T-helper 1 cell treated with Interleukin-12 subunit alpha and Interleukin-12 subunit beta and Interleukin-4 antibody, amounts not matched to agents 30 μg/mL and 1 μg/mL, for 36 hours (primary cell): ENCODE results near the gene RPP30.
A peak's percentile ranks its signal among the peaks of the same experiment; 100 is the strongest.
"Not testable (repeated sequence)": the region's sequence is repeated elsewhere in the genome, so short reads cannot be mapped to it uniquely, and the experiment has no call there.

ENCODE experiments used
- H3K27ac Mint-ChIP-seq: one replicate; pipeline ENCODE4 v1.8.0; 2021; ENCODE audit warnings: mild to moderate bottlenecking, mixed read lengths
- H3K27me3 Mint-ChIP-seq: one replicate; pipeline ENCODE4 v1.8.0; 2021; ENCODE audit warnings: low read depth, mixed read lengths
- H3K36me3 Mint-ChIP-seq: one replicate; pipeline ENCODE4 v1.8.0; 2021; ENCODE audit warnings: low read depth, mixed read lengths
- H3K4me1 Mint-ChIP-seq: one replicate; pipeline ENCODE4 v1.8.0; 2021; ENCODE audit warnings: low read depth, mixed read lengths
- H3K4me3 Mint-ChIP-seq: one replicate; pipeline ENCODE4 v1.8.0; 2021; ENCODE audit warnings: mild to moderate bottlenecking, moderate library complexity, mixed read lengths
- H3K9me3 Mint-ChIP-seq: one replicate; pipeline ENCODE4 v1.8.0; 2021; ENCODE audit warnings: mixed read lengths

Gene RPP30

DNA sequence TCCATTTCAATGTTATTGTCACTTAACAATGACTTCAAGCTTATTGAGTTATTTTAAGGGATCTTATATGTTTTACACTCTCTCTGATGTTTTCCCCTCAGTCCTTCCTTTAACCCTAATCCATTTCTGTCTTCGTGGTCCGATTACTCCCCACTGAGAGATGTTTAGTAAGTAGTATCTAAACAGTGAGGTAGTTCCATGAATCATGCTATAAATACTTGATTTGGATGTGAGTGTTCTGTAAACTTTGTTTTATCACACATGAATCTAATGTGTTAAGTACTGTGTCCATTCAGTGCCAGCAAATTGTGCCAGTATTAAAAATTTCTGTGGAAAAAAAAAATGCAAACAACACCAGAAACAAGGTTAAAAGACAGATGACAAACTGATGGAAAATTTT is 18.6 kb downstream of the RPP30 start:
- no peaks in the 10 kb centered on the region for H3K9me3 Mint-ChIP-seq

DNA sequence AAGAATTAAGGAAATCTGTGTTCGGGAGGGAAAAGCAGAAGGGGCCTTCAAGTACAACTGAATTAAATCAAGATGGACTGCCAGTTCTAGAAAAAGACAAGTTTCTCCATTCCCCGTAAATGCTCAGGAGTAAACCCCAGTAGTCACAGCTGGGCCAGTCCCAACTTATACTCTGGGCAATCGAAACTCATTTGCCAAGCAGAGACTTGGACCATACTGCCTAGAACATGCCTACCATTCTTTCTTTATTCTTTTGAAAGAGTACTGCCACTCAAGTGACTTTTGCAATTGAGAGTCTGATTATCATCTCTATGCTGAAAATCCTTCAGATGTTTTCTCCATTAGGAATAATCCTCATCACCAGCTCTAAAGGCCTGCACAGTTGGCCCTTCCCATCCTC is 21.4 kb downstream of the RPP30 start:
- peaks cover 8% of the 10 kb centered on the region for H3K4me1 Mint-ChIP-seq
- H3K36me3 Mint-ChIP-seq: peaks cover 40% of the 10 kb centered on the region
- H3K9me3 Mint-ChIP-seq: no peaks in the 10 kb centered on the region
- H3K27me3 Mint-ChIP-seq: no peaks in the 10 kb centered on the region
- no peak overlapping the region for H3K27ac Mint-ChIP-seq
- no peak overlapping the region for H3K4me3 Mint-ChIP-seq

More for the DNA sequence above, 18.6 kb downstream of the RPP30 start:
- Mint-ChIP-seq H3K27ac (no peak overlapping the region), H3K4me3 (no peak overlapping the region), H3K27me3 (no peaks in the 10 kb centered on the region), H3K4me1 (peaks cover 1% of the 10 kb centered on the region), H3K36me3 (peaks cover 50% of the 10 kb centered on the region)

DNA sequence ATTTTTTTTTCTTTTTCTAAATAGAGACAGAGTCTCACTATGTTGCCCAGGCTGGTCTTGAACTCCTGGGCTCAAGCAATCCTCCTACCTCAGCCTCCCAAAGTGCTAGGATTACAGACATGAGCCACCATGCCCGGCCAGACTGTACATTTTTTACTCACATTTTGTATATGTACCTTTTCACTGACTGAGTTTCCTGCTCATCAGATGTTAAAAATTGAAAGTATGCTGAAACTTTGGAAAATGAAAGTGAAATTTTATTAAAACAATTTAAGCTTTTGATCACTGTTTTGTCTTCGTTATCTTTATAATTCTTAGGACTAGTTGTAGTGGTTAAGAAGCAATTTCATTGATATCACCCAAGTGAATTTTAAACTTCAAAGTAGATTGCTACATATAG is 25.1 kb downstream of the RPP30 start:
- H3K4me3 Mint-ChIP-seq, H3K27me3 Mint-ChIP-seq, H3K4me1 Mint-ChIP-seq, H3K9me3 Mint-ChIP-seq: not testable (repeated sequence)
- Mint-ChIP-seq H3K36me3 (peaks cover 17% of the 10 kb centered on the region), H3K27ac (peak overlapping the region; percentile 46)

- Mint-ChIP-seq H3K27me3 (no peaks in the 10 kb centered on the region), H3K36me3 (peaks cover 4% of the 10 kb centered on the region), H3K4me1 (peaks cover 7% of the 10 kb centered on the region), H3K9me3 (no peaks in the 10 kb centered on the region), H3K27ac (no peak overlapping the region), H3K4me3 (no peak overlapping the region)
Measured at GRCh38 chr10:90905925-90906324, 34.2 kb downstream of the RPP30 start.

DNA sequence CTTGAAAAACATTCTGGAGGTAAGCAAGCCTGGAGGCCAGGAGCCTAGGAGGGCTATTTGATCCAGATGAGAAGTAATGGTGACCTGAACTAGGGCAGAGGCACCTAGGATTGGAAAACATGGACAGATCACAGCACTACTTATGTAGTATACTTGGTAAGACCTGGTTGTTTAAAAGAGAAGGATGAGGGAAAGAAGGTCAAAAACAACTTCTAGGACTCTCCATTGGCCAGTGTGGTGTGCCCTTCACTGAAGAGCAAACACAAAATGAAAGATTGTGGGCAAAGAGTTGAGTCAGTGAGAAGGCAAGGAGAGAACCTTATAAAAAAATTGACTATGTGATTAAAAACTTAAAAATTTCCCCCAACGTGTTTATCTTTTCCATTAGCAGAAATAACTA is 34.8 kb downstream of the RPP30 start:
- no peaks in the 10 kb centered on the region for H3K9me3 Mint-ChIP-seq
- H3K27me3 Mint-ChIP-seq: no peaks in the 10 kb centered on the region
- no peak overlapping the region for H3K4me3 Mint-ChIP-seq
- H3K36me3 Mint-ChIP-seq: peaks cover 4% of the 10 kb centered on the region
- H3K27ac Mint-ChIP-seq: no peak overlapping the region
- H3K4me1 Mint-ChIP-seq: peaks cover 7% of the 10 kb centered on the region

- Mint-ChIP-seq H3K4me3 (no peak overlapping the region), H3K4me1 (peaks cover 2% of the 10 kb centered on the region), H3K36me3 (no peaks in the 10 kb centered on the region), H3K27me3 (no peaks in the 10 kb centered on the region), H3K27ac (no peak overlapping the region), H3K9me3 (no peaks in the 10 kb centered on the region)
Measured at GRCh38 chr10:90911133-90912051, 39.6 kb downstream of the RPP30 start.

GRCh38 chr10:90912174-90912573 is 40.4 kb downstream of the RPP30 start:
- Mint-ChIP-seq H3K4me1 (peaks cover 2% of the 10 kb centered on the region), H3K27me3 (no peaks in the 10 kb centered on the region), H3K9me3 (no peaks in the 10 kb centered on the region), H3K36me3 (no peaks in the 10 kb centered on the region), H3K4me3 (no peak overlapping the region), H3K27ac (no peak overlapping the region)

DNA sequence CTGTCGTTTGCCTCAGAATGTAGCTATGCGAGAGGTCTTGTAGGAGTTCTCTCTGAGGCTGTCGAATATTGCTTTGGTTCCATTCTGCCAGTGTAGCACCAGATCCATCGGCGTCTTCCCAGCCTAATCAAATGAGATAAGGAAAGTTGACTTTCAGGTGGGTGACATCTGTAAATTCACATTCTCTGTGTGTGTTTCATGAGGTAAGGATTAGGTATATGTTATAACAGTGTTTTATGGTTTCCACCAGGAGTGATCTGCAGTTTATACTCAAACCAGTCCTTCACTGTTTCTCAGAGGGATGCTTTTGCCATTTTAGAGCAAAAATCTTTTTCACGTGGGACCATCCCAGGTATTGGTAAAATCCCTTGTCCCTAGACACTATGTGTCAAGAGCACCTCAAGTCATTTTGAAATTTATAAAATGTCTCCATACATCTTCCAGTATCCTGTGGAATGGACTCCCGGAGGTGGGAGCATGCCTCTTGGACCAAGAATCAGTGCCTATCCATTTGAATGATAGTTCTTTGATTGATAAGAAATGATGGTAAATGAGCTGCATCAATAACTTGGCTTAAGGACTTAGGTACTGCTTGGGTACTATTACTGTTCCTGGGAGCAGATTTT is 41.2 kb downstream of the RPP30 start:
- no peaks in the 10 kb centered on the region for H3K36me3 Mint-ChIP-seq
- no peak overlapping the region for H3K27ac Mint-ChIP-seq

DNA sequence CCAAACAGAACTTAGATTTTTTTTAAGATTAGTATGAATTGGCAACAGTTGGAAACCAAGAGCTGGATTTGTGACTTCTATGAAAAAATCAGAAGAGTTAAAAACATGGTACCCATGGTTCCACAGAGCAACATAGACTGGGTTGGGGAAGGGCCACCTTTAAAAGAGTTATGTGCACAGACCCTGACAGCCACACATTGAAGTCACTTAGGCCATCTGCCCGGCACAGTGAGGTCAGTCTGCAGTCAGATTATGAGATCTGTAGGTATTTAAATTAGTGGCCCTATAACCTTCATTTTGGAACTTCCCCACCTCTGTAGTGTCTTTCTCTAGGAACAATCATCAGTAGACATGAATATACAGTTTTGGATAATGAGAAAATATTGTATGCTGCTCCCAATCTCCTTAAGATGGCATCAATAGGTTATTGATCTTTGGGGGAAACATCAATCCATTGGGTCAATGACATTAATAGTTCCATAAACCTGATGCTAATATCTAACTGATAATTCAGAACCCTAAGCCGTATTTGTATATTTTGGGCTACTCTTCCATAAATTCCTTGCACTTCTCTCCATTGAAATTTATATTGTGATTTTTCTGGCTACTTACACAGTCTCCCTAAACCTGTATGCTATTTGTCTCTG is 42.1 kb downstream of the RPP30 start:
- Mint-ChIP-seq H3K4me1 (peaks cover 2% of the 10 kb centered on the region), H3K9me3 (no peaks in the 10 kb centered on the region), H3K27me3 (peaks cover 8% of the 10 kb centered on the region), H3K36me3 (no peaks in the 10 kb centered on the region), H3K27ac (no peak overlapping the region), H3K4me3 (no peak overlapping the region)

More for the DNA sequence above, 41.2 kb downstream of the RPP30 start:
- H3K4me1 Mint-ChIP-seq: peaks cover 2% of the 10 kb centered on the region
- no peak overlapping the region for H3K4me3 Mint-ChIP-seq
- no peaks in the 10 kb centered on the region for H3K9me3 Mint-ChIP-seq
- peaks cover 3% of the 10 kb centered on the region for H3K27me3 Mint-ChIP-seq

GRCh38 chr10:90914992-90915765 is 43.4 kb downstream of the RPP30 start:
- no peak overlapping the region for H3K4me3 Mint-ChIP-seq
- no peaks in the 10 kb centered on the region for H3K36me3 Mint-ChIP-seq
- H3K9me3 Mint-ChIP-seq: no peaks in the 10 kb centered on the region
- H3K27ac Mint-ChIP-seq: no peak overlapping the region
- H3K27me3 Mint-ChIP-seq: peaks cover 15% of the 10 kb centered on the region
- peaks cover 2% of the 10 kb centered on the region for H3K4me1 Mint-ChIP-seq

GRCh38 chr10:90915766-90916075 is 43.9 kb downstream of the RPP30 start:
- H3K36me3 Mint-ChIP-seq: no peaks in the 10 kb centered on the region
- no peak overlapping the region for H3K4me3 Mint-ChIP-seq
- no peak overlapping the region for H3K27ac Mint-ChIP-seq

DNA sequence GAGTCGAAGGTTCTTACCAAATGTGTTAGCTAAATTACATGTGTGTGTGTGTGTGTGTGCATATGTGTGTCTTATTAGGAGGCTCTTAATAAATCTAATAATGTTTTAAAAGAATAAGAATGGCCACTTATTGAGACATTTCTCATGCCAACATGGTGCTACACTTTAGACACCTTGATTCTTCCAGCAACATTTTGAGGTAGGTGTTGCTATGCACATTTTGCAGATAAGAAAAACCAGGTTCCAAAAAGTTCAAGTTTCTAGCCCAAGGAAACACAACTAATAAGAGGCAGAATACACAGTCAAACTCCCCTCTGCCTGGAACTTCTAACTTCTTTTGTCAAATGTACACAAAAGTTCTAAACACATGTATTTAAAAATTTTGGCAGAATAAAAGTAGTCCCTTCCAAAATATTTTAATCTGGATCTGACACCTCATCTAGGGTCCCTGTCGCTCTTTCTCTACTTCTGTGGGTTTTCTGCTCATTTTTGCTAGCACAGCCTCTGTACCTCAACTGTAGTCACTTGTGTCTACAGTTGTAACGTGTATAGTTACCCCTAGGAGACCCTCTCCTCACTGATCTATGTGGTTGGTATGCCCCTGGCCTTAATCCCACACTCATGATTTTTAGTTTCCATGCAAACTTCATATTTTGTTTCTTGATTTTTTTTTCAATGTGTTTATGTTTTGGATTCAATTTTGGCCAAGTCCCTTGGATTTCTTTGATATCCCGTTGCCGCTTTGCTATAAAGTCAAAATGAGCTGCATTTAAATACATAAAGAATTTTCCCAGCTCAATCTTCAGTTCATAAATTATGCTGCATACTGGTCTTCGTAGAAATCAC is 44.8 kb downstream of the RPP30 start:
- peaks cover 24% of the 10 kb centered on the region for H3K27me3 Mint-ChIP-seq
- H3K4me3 Mint-ChIP-seq: no peak overlapping the region
- no peak overlapping the region for H3K27ac Mint-ChIP-seq
- H3K9me3 Mint-ChIP-seq: no peaks in the 10 kb centered on the region
- no peaks in the 10 kb centered on the region for H3K36me3 Mint-ChIP-seq
- H3K4me1 Mint-ChIP-seq: peaks cover 2% of the 10 kb centered on the region

More at GRCh38 chr10:90915766-90916075, 43.9 kb downstream of the RPP30 start:
- peaks cover 20% of the 10 kb centered on the region for H3K27me3 Mint-ChIP-seq
- no peaks in the 10 kb centered on the region for H3K9me3 Mint-ChIP-seq
- H3K4me1 Mint-ChIP-seq: peaks cover 2% of the 10 kb centered on the region

DNA sequence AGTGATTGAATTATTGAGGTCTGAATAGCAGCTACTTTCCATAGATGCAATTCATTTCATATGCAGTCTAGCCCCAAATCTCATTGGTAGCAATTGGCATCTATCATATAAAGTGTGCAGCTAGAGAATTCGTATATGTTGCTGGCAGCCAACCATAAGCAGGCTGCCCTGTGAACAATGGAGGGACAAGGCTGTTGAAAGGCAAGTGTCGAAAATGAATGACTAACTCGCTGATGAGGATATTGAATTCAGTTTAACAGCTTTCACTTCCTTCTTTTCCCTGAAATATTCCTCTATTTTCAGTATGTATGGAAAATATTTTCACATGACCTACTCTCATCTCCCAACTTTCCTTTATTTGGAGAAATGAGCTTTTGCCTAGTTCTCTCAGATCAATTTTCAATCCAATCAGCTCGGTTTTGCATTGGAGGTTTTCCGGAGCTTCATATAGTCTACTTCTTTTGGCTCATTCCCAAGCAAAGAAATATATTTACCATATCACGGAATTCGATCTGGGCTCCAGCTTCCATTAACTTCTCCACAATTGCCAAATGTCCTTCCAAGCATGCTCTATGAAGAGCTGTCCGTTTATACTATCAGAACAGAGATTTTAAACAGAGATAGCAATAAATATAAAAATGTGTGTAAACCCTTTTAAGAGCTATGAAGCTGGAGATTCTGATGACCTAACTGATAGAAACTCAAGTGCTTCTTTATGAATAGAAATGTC is 45.6 kb downstream of the RPP30 start:
- Mint-ChIP-seq H3K4me1 (no peaks in the 10 kb centered on the region), H3K27ac (no peak overlapping the region), H3K9me3 (no peaks in the 10 kb centered on the region), H3K36me3 (no peaks in the 10 kb centered on the region), H3K4me3 (no peak overlapping the region), H3K27me3 (peaks cover 24% of the 10 kb centered on the region)
